GM12878 (cell line): Measurements from ENCODE around the gene FAM163B. TPM values are rescaled to one million over a fixed set of nuclear protein-coding genes. Genes with fewer than 3 reads are reported as not detected.

Experiments used
- ATAC-seq: fragments of 200-7000 bp; cut with Tn5 transposase; 3 replicates; pipeline ENCODE4 v1.9.1; 2020; ENCODE audit warnings: mild to moderate bottlenecking, moderate library complexity
- BruUV-seq: library from RNA; stranded (reverse); fragments of 400-500 nt; replicated peaks from 2 replicates; lab custom pipeline; 2021; lab: Mats Ljungman, UMichigan
- CTCF ChIA-PET: fragments of 300-600 bp; sonication (Branson Sonifier 250); formaldehyde crosslinking; extraction: SDS; loops from one replicate; lab custom pipeline; 2021; ENCODE audit warnings: inconsistent platforms; lab: Yijun Ruan, JAX
- POLR2A ChIA-PET: fragments of 350-600 bp; formaldehyde crosslinking; extraction: SDS; loops from one replicate; lab custom pipeline; 2021; ENCODE audit warnings: inconsistent platforms; lab: Charles Lee
- RAD21 ChIA-PET: fragments of 300-600 bp; sonication (Branson Sonifier 250); formaldehyde crosslinking; loops from one replicate; lab custom pipeline; 2023; ENCODE audit warnings: antibody characterized with exemption; ENCODE audit not compliant: unreplicated experiment; lab: Charles Lee
- SMC1A ChIA-PET: fragments of 300-600 bp; sonication (Branson Sonifier 250); formaldehyde crosslinking; loops from one replicate; lab custom pipeline; 2023; ENCODE audit not compliant: unreplicated experiment, uncharacterized antibody; lab: Charles Lee
- DNase-seq: peaks from one replicate; pipeline ENCODE4 v3.0.0-alpha.2; 2011; ENCODE audit warnings: low read depth, low spot score
- FAIRE-seq: peaks from 3 replicates; lab custom pipeline; 2011; peaks lifted over from hg19 to GRCh38; lab: Jason Lieb, UNC
- H2AFZ ChIP-seq: 2 replicates; pipeline ENCODE4 v1.6.0; 2011; ENCODE audit warnings: low read depth, low read length, control low read depth; ENCODE audit not compliant: control insufficient read depth
- H3K27ac ChIP-seq: 2 replicates; pipeline ENCODE4 v1.5.1; 2011; ENCODE audit warnings: control low read depth; ENCODE audit not compliant: control insufficient read depth, insufficient read depth
- H3K27me3 ChIP-seq, 2 experiments: replicated peaks in 1 of 2; 2 replicates each; pipeline versions ENCODE4 v1.6.0 to v1.6.1; 2011; ENCODE audit warnings: low read length in 1 of 2; ENCODE audit not compliant: control insufficient read depth in 2 of 2, insufficient read depth in 2 of 2
- H3K36me3 ChIP-seq, 2 experiments: 2 replicates each; pipeline ENCODE4 v1.5.1; 2011; ENCODE audit warnings: low read length in 1 of 2; ENCODE audit not compliant: control insufficient read depth in 2 of 2, insufficient read depth in 2 of 2
- H3K4me1 ChIP-seq: 2 replicates; pipeline ENCODE4 v1.6.1; 2011; ENCODE audit warnings: mild to moderate bottlenecking, low read length, moderate library complexity, mixed read lengths; ENCODE audit not compliant: control insufficient read depth, insufficient read depth
- H3K4me2 ChIP-seq: 2 replicates; pipeline ENCODE4 v1.6.0; 2011; ENCODE audit warnings: control low read depth; ENCODE audit not compliant: control insufficient read depth, insufficient read depth
- H3K4me3 ChIP-seq: fragments of 200-600 bp; sonication (generic); 2 replicates; pipeline ENCODE4 v1.5.1; 2016
- H3K79me2 ChIP-seq: 2 replicates; pipeline ENCODE4 v1.6.0; 2011; ENCODE audit warnings: low read length; ENCODE audit not compliant: control insufficient read depth, insufficient read depth
- H3K9ac ChIP-seq: 2 replicates; pipeline ENCODE4 v1.8.0; 2011; ENCODE audit warnings: low read length, control low read depth, mixed read lengths; ENCODE audit not compliant: control insufficient read depth, insufficient read depth
- H3K9me3 ChIP-seq: replicated peaks from 3 replicates; pipeline ENCODE4 v1.5.1; 2011; ENCODE audit warnings: mild to moderate bottlenecking, low read length; ENCODE audit not compliant: control insufficient read depth, insufficient read depth
- H4K20me1 ChIP-seq: 2 replicates; pipeline ENCODE4 v1.6.0; 2011; ENCODE audit not compliant: control insufficient read depth, insufficient read depth
- BCL3 ChIP-seq: IDR thresholded peaks from 2 replicates; pipeline ENCODE4 v1.6.1; 2011; ENCODE audit warnings: borderline replicate concordance, low read depth, mild to moderate bottlenecking, moderate library complexity, low read length; ENCODE audit not compliant: insufficient read depth, poor library complexity, severe bottlenecking
- CEBPZ ChIP-seq: fragments of 150-350 bp; IDR thresholded peaks from 2 replicates; pipeline ENCODE4 v1.6.1; 2016; ENCODE audit warnings: low read depth, low read length
- CHD1 ChIP-seq: IDR thresholded peaks from 2 replicates; pipeline ENCODE4 v1.6.1; 2012; ENCODE audit warnings: low read depth, low read length, improper control_type of control experiment
- FOXM1 ChIP-seq: IDR thresholded peaks from 2 replicates; pipeline ENCODE4 v1.6.1; 2012; ENCODE audit warnings: low read depth, mild to moderate bottlenecking, inconsistent platforms, low read length, moderate library complexity
- NFYB ChIP-seq: IDR thresholded peaks from 2 replicates; pipeline ENCODE4 v1.6.1; 2011; ENCODE audit warnings: low read depth, mild to moderate bottlenecking, low read length, improper control_type of control experiment, moderate library complexity; ENCODE audit not compliant: insufficient read depth
- NR2C2 ChIP-seq: IDR thresholded peaks from 2 replicates; pipeline ENCODE4 v1.6.1; 2011; ENCODE audit warnings: borderline replicate concordance, low read depth; ENCODE audit not compliant: control insufficient read depth, insufficient read length
- SMAD1 ChIP-seq: fragments of 450-650 bp; IDR thresholded peaks from 2 replicates; pipeline ENCODE4 v1.6.1; 2018; ENCODE audit warnings: mild to moderate bottlenecking, low read depth; ENCODE audit not compliant: partially characterized antibody
- ZZZ3 ChIP-seq: IDR thresholded peaks from 2 replicates; pipeline ENCODE4 v1.6.1; 2011; ENCODE audit warnings: low read depth; ENCODE audit not compliant: control insufficient read depth, insufficient read length
- WGBS: methylation state at CpG from one replicate; pipeline ENCODE4 v1.1.6; 2016; ENCODE audit warnings: low lambda C conversion rate; ENCODE audit not compliant: insufficient replicate concordance, insufficient coverage; ENCODE audit errors: missing lambda C conversion rate; 5-methylcytosine and 5-hydroxymethylcytosine counted together
- in situ Hi-C: fragments of 300-500 bp; cut with MboI; formaldehyde crosslinking; loops from 9 replicates; pipeline ENCODE4 v1.14.3; 2018; ENCODE audit warnings: mixed read lengths
- intact Hi-C: fragments of 100-400 bp; cut with micrococcal nuclease; formaldehyde crosslinking; loops from one replicate; pipeline ENCODE4 v1.14.2; 2022; ENCODE audit not compliant: unreplicated experiment
- polyA plus RNA-seq, 11 experiments: library from polyadenylated mRNA; depleted of rRNA in 4 of 11; unstranded in 6 of 11; stranded (reverse) in 5 of 11; fragments of >200 nt; fragmentation: Nextera tagmentation in 4 of 11; fragmentation: Illumina TruSeq in 1 of 11; extraction: Ambion mirVana in 4 of 11; extraction: Trizol in 1 of 11; gene quantifications; 1 replicate in 1 of 11; 2 replicates in 10 of 11; pipeline versions ENCODE4 v1.2.1 to v1.2.3, GENCODE V29; 2011 to 2016; ENCODE audit warnings: inconsistent platforms in 2 of 11, missing spikeins in 2 of 11, low read depth in 1 of 11
- total RNA-seq, 4 experiments: library from RNA; depleted of rRNA in 3 of 4; stranded (reverse); fragments of >200 nt in 3 of 4; fragmentation: Illumina TruSeq in 1 of 4; extraction: Trizol in 1 of 4; gene quantifications; 2 replicates each; pipeline versions ENCODE4 v1.2.1 to v1.2.3, GENCODE V29; 2013 to 2021

The FAM163B gene
- total and polyA plus RNA-seq, 10 of the 15 experiments (the other 5 are each of a cell fraction or from before 2014, with no cell fraction given), result not detected

- no peak overlapping the region for H3K27ac ChIP-seq
- ChIA-PET CTCF (no interaction called here), RAD21 (no interaction called here), POLR2A (no interaction called here), SMC1A (no interaction called here)
- BruUV-seq, result no TSS peak
- no peak overlapping the region for H3K4me3 ChIP-seq
- TF ChIP-seq FOXM1 (no peak), BCL3 (no peak), SMAD1 (no peak)
- intact Hi-C loops (no loop called here), in situ Hi-C loops (no loop called here)
- no peak overlapping the region for H3K9ac ChIP-seq
- peaks cover 0 to 5% of the 10 kb centered on the region in 2 experiments; a peak in 2 of 4 replicates for H3K27me3 ChIP-seq
- no peaks in the 10 kb centered on the region for H3K4me1 ChIP-seq
- H3K36me3 ChIP-seq, result no peaks in the 10 kb centered on the region
- DNase-seq (no peak), FAIRE-seq (no peak), ATAC-seq (no peak)
- no peaks in the 10 kb centered on the region for H3K9me3 ChIP-seq
- no peaks in the 10 kb centered on the region for H3K79me2 ChIP-seq
- no peaks in the 10 kb centered on the region for H4K20me1 ChIP-seq
- no peak overlapping the region for H3K4me2 ChIP-seq
- WGBS, result 30% methylated on average over 7 of the region's 7 CpGs
- no peak overlapping the region for H2AFZ ChIP-seq
These were observed 40.0 kb upstream of the FAM163B start for GRCh38 chr9:133649194-133649593.

- BruUV-seq, result no TSS peak
- TF ChIP-seq ZZZ3 (no peak), CHD1 (no peak), NFYB (no peak), NR2C2 (no peak), CEBPZ (no peak)
These were observed 38.7 kb upstream of the FAM163B start for GRCh38 chr9:133647765-133648469.

More at GRCh38 chr9:133647765-133648469, 38.7 kb upstream of the FAM163B start:
- RAD21 ChIA-PET, result no interaction called here
- H3K36me3 ChIP-seq, result no peaks in the 10 kb centered on the region
- whole genome bisulfite sequencing, result 48% methylated on average over 25 of the region's 25 CpGs
- no peak overlapping the region for H2AFZ ChIP-seq
- CTCF ChIA-PET, result no interaction called here
- H3K9ac ChIP-seq, result no peak overlapping the region
- no peaks in the 10 kb centered on the region for H3K9me3 ChIP-seq
- peaks cover 0 to 3% of the 10 kb centered on the region in 2 experiments; a peak in 2 of 4 replicates for H3K27me3 ChIP-seq
- H3K4me1 ChIP-seq, result no peaks in the 10 kb centered on the region
- no peak overlapping the region for H3K4me2 ChIP-seq
- POLR2A ChIA-PET, result no interaction called here
- no peak for FAIRE-seq
- SMC1A ChIA-PET, result no interaction called here
- DNase-seq, result no peak
- intact Hi-C loops, result no loop called here
- no peaks in the 10 kb centered on the region for H4K20me1 ChIP-seq
- no peak overlapping the region for H3K4me3 ChIP-seq
- in situ Hi-C loops, result no loop called here
- no peak for ATAC-seq
- no peaks in the 10 kb centered on the region for H3K79me2 ChIP-seq
- H3K27ac ChIP-seq, result no peak overlapping the region
